Stimulated activated naive CD8-positive, alpha-beta T cell treated with anti-CD3 and anti-CD28 coated beads, Interleukin-15, Interleukin-2, amounts not matched to agents 100 ng/mL and 50 ng/mL, for 24 hours (primary cell): ENCODE data around the gene CLIC5.
A peak's percentile ranks its signal among the peaks of the same experiment; 100 is the strongest.

ENCODE experiments used
- H3K27ac Mint-ChIP-seq: one replicate; pipeline ENCODE4 v1.8.0; 2021; ENCODE audit warnings: mild to moderate bottlenecking, mixed read lengths
- H3K27me3 Mint-ChIP-seq: one replicate; pipeline ENCODE4 v1.8.0; 2021; ENCODE audit warnings: mixed read lengths
- H3K36me3 Mint-ChIP-seq: one replicate; pipeline ENCODE4 v1.8.0; 2021; ENCODE audit warnings: low read depth, mixed read lengths
- H3K4me1 Mint-ChIP-seq: one replicate; pipeline ENCODE4 v1.8.0; 2021; ENCODE audit warnings: low read depth, mixed read lengths
- H3K4me3 Mint-ChIP-seq: one replicate; pipeline ENCODE4 v1.8.0; 2021; ENCODE audit warnings: mild to moderate bottlenecking, mixed read lengths
- H3K9me3 Mint-ChIP-seq: one replicate; pipeline ENCODE4 v1.8.0; 2021; ENCODE audit warnings: mixed read lengths

Gene CLIC5

GRCh38 chr6:45924763-45925342 is 90.8 kb downstream of the CLIC5 start:
- H3K27me3 Mint-ChIP-seq, result no peaks in the 10 kb centered on the region
- peaks cover 58% of the 10 kb centered on the region for H3K4me1 Mint-ChIP-seq
- no peaks in the 10 kb centered on the region for H3K36me3 Mint-ChIP-seq
- H3K4me3 Mint-ChIP-seq, result no peak overlapping the region
- H3K9me3 Mint-ChIP-seq, result no peaks in the 10 kb centered on the region
- H3K27ac Mint-ChIP-seq, result no peak overlapping the region

DNA sequence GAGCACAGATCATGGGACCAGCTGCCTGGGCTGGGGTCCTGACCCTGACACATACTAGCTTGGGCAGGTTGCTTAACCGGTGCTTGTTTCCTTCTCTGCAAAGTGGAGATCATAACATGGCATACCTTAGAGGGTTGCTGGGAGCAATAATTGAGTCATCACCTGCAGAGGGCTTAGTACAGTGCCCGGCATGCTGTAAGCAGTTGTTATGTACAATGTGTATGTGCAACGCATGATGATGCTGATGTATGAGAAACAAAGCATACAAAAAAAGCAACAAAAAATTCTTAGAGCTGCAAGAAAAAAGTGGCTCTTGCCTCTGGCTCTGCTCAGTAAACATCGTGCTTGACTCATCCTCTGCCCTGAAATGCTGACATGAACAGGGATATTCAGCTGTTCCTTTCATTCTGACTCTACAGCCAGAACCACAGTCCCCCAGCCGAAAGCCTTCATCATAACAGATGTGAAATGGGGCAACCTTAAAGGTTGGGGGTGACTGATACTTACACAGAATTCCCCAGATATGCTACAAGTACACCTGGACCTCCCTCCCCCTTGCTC is 91.7 kb downstream of the CLIC5 start:
- peak overlapping the region; percentile 21 for H3K4me3 Mint-ChIP-seq
- no peaks in the 10 kb centered on the region for H3K9me3 Mint-ChIP-seq
- no peaks in the 10 kb centered on the region for H3K27me3 Mint-ChIP-seq
- H3K4me1 Mint-ChIP-seq, result peaks cover 58% of the 10 kb centered on the region
- H3K36me3 Mint-ChIP-seq, result no peaks in the 10 kb centered on the region
- peak overlapping the region; percentile 80 for H3K27ac Mint-ChIP-seq

GRCh38 chr6:45922728-45923351 is 92.8 kb downstream of the CLIC5 start:
- H3K27ac Mint-ChIP-seq, result peak overlapping the region; percentile 94
- H3K4me3 Mint-ChIP-seq, result peak overlapping the region; percentile 65

DNA sequence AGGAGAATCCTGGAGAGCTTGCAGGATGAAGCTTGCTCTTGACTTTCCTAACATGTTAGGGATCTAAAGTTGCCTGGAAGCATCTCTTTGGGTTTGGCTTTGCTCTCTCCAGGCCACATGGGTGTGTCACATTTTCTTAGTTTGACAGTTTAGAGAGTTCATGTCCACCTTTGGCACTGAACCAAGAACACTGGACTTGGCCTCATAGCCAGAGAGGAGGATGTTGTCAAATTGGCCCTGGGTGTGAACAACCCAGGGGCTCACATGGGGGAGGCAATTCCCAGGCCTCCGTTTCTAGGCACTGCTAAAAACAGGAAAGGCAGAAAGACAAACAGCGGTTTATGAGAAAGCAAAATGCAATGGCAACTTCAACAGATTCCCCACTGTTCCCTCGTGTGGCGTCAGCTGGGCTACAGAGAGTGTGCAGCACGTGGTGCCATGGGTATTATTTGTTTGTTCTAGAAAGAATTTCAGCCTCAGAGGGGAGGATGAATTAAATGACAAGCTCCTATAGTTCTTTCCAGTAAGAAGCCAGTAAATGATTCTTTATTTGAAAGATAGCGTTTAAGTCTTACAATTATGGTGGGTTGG is 93.9 kb downstream of the CLIC5 start:
- no peaks in the 10 kb centered on the region for H3K27me3 Mint-ChIP-seq

More at GRCh38 chr6:45922728-45923351, 92.8 kb downstream of the CLIC5 start:
- no peaks in the 10 kb centered on the region for H3K9me3 Mint-ChIP-seq
- no peaks in the 10 kb centered on the region for H3K36me3 Mint-ChIP-seq
- no peaks in the 10 kb centered on the region for H3K27me3 Mint-ChIP-seq
- H3K4me1 Mint-ChIP-seq, result peaks cover 55% of the 10 kb centered on the region

DNA sequence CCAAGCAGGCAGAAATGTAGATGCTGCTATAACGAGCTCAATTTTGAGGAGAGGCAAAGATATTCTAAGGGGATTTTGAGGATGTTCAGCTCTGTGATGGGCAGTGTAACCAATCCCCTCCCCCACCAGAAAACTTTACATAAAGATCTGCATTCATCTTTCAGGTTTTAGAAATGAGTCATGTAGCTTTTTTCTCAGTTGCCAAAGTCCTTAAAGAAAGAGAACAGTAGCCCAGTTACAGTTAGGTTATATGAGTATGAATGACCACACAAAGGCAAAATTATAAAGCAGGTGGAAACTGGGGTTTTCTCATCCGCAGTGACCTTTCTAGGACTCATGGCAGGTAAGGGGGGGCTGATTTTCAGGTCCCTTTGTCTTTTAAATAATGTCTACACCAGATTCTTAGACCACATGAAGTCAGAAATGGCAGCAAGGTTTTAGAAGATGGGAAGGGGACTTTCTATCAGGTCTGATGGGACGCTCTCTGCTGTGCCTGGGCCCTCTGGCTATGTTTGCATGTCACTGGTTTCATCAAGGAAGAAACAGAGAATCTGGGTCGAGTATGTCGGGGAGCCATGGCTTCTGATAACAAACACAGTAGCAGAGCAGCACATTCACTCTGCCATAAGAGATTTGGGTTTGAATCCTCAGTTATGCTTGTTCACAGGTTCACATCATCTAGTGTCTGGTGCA is 94.7 kb downstream of the CLIC5 start:
- Mint-ChIP-seq H3K36me3 (no peaks in the 10 kb centered on the region), H3K4me3 (peak overlapping the region; percentile 47), H3K9me3 (no peaks in the 10 kb centered on the region), H3K27me3 (no peaks in the 10 kb centered on the region), H3K27ac (peak overlapping the region; percentile 87), H3K4me1 (peaks cover 51% of the 10 kb centered on the region)

More for the DNA sequence above, 93.9 kb downstream of the CLIC5 start:
- peak overlapping the region; percentile 47 for H3K4me3 Mint-ChIP-seq
- peak overlapping the region; percentile 87 for H3K27ac Mint-ChIP-seq
- H3K36me3 Mint-ChIP-seq, result no peaks in the 10 kb centered on the region
- H3K9me3 Mint-ChIP-seq, result no peaks in the 10 kb centered on the region
- H3K4me1 Mint-ChIP-seq, result peaks cover 54% of the 10 kb centered on the region

DNA sequence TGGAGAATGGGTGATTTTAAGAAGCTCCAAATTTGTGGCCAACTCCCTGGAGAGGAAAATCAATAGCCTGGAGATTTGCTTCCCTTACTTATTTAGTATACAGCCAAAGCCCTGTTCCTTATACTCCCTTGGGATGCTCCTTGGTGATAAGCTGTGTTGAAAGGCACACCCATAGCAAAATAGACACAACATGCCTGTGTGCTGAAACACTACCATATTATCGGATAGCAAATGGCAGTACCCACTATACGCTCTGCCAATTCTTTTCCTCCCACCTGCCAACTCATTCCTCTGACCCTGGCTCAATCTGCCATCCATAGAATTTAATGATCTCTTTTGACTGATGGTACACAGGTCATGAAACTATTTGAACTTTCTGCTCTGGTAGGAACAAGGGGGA is 98.2 kb downstream of the CLIC5 start:
- Mint-ChIP-seq H3K4me3 (no peak overlapping the region), H3K27ac (no peak overlapping the region), H3K36me3 (no peaks in the 10 kb centered on the region)

DNA sequence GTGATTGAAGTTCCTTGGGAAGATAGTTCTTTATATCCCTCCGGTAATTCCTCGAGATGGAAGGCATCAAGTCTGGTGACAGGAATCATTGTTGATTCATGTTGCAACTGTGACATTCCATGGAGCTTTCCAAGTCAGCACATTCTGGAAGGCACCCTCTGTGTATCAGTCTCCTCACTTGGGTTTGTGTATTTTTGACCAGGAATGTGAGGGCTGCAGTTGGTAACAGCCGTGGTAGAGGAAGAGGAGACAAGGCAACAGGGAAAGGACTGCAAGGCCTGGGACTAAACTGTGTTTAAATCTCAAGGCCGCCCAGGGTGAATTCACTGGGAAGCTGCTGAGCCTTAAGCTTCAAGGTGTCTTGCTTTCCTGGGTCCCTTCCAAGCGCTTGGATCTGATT is 99.0 kb downstream of the CLIC5 start:
- no peak overlapping the region for H3K27ac Mint-ChIP-seq

More for the DNA sequence above, 98.2 kb downstream of the CLIC5 start:
- Mint-ChIP-seq H3K9me3 (no peaks in the 10 kb centered on the region), H3K4me1 (peaks cover 26% of the 10 kb centered on the region), H3K27me3 (no peaks in the 10 kb centered on the region)

GRCh38 chr6:45915780-45916468 is 99.7 kb downstream of the CLIC5 start:
- H3K9me3 Mint-ChIP-seq, result no peaks in the 10 kb centered on the region
- no peaks in the 10 kb centered on the region for H3K36me3 Mint-ChIP-seq
- H3K4me1 Mint-ChIP-seq, result peaks cover 11% of the 10 kb centered on the region
- H3K27ac Mint-ChIP-seq, result no peak overlapping the region
- no peak overlapping the region for H3K4me3 Mint-ChIP-seq
- no peaks in the 10 kb centered on the region for H3K27me3 Mint-ChIP-seq

More for the DNA sequence above, 99.0 kb downstream of the CLIC5 start:
- H3K36me3 Mint-ChIP-seq, result no peaks in the 10 kb centered on the region
- H3K4me1 Mint-ChIP-seq, result peaks cover 18% of the 10 kb centered on the region
- H3K27me3 Mint-ChIP-seq, result no peaks in the 10 kb centered on the region
- no peak overlapping the region for H3K4me3 Mint-ChIP-seq
- no peaks in the 10 kb centered on the region for H3K9me3 Mint-ChIP-seq

GRCh38 chr6:45911691-45912090 is 104.0 kb downstream of the CLIC5 start:
- Mint-ChIP-seq H3K27ac (no peak overlapping the region), H3K9me3 (no peaks in the 10 kb centered on the region), H3K4me1 (no peaks in the 10 kb centered on the region), H3K4me3 (no peak overlapping the region), H3K27me3 (peaks cover 11% of the 10 kb centered on the region), H3K36me3 (peaks cover 4% of the 10 kb centered on the region)

DNA sequence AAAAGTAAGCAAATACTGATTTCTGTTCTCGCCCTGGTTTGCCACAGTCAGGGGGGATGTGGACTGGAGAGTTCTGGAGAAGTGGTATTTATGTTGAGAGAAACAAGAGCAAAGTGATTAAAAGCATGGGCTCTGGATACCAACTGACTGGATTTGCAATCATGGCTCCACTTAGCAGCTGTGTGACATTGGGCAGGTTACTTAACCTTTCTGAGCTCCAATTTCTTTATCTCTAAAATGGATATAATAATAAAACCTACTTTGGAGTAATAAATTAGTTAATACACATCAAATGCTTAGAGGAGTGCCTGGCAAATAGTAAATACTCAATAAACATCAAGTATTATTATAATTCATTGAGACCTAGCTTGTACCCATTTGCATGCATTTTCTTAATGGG is 111.7 kb downstream of the CLIC5 start:
- H3K27me3 Mint-ChIP-seq, result peaks cover 15% of the 10 kb centered on the region
- H3K27ac Mint-ChIP-seq, result no peak overlapping the region
- peaks cover 4% of the 10 kb centered on the region for H3K36me3 Mint-ChIP-seq
- H3K9me3 Mint-ChIP-seq, result no peaks in the 10 kb centered on the region
- H3K4me3 Mint-ChIP-seq, result no peak overlapping the region
- H3K4me1 Mint-ChIP-seq, result no peaks in the 10 kb centered on the region

- H3K4me3 Mint-ChIP-seq, result no peak overlapping the region
- no peak overlapping the region for H3K27ac Mint-ChIP-seq
- H3K4me1 Mint-ChIP-seq, result peaks cover under 1% of the 10 kb centered on the region
- no peaks in the 10 kb centered on the region for H3K9me3 Mint-ChIP-seq
- peaks cover 4% of the 10 kb centered on the region for H3K36me3 Mint-ChIP-seq
- peaks cover 12% of the 10 kb centered on the region for H3K27me3 Mint-ChIP-seq
These were observed 112.7 kb downstream of the CLIC5 start for GRCh38 chr6:45902984-45903383.

- Mint-ChIP-seq H3K27me3 (peaks cover 7% of the 10 kb centered on the region), H3K36me3 (peaks cover 2% of the 10 kb centered on the region), H3K27ac (no peak overlapping the region), H3K4me3 (no peak overlapping the region), H3K4me1 (peaks cover 9% of the 10 kb centered on the region), H3K9me3 (no peaks in the 10 kb centered on the region)
These were observed 113.7 kb downstream of the CLIC5 start for GRCh38 chr6:45901767-45902650.

DNA sequence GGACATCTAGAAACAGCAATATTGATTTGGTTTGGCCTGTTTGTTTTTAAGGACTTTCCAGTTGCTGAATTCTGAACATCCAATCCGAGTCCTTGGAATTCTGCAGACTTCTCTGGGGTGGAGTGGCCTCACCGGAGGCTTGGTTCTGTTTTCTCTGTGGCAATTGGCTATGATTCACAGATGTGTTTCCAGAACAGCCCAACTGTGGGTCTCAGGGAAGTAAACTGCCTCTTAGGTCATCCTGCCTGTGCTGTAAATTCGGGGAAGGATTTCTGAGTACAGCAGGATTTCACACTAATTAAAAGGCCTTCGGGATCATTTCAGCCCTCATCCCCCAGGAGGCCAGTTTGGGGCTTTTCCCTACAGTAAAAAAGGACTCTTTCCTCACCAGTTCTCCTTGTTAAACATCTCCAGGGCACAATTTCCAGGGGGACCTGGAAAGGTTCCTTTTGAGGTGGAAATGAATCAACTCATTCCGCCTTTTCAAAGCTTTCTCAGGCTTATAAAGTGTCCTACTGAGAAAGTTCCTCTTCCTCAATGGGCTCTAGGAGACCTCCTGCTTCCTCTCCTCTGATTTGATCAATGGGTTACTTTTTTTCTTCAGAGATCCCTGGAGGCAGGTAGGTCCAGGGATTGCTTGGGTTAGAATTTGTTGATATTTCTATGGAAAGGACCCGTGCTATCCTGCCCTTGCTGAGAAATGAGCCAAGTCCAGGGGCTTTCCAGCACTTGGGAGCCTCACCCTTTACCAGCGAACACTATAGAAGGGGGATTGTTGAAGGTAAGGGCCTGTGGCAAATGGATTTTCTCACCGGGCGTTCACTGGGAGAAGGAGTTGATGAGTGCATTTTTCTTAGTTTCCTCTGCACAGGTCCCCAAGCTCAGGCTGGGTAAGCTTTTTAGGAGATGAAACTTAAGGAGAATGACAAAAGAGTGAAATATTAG is 114.6 kb downstream of the CLIC5 start:
- Mint-ChIP-seq H3K4me3 (no peak overlapping the region), H3K9me3 (no peaks in the 10 kb centered on the region), H3K27me3 (peaks cover 4% of the 10 kb centered on the region), H3K27ac (peak overlapping the region; percentile 23), H3K36me3 (no peaks in the 10 kb centered on the region), H3K4me1 (peaks cover 17% of the 10 kb centered on the region)
